A549 (cell line): ENCODE data around the gene RPA3. TPM values are rescaled to one million over a fixed set of nuclear protein-coding genes. Genes with fewer than 3 reads are reported as not detected.

Experiments
- ATAC-seq, 2 experiments: fragments of 200-7000 bp in 1 of 2; fragments of >200 bp in 1 of 2; cut with Nextera tagmentation in 1 of 2; cut with Tn5 transposase in 1 of 2; 3 replicates each; pipeline versions ENCODE4 v1.8.0 to v1.9.1; 2018 to 2020; ENCODE audit warnings: mild to moderate bottlenecking in 1 of 2, moderate library complexity in 1 of 2
- CTCF ChIA-PET: fragments of 300-600 bp; sonication (Branson Sonifier 250); formaldehyde crosslinking; extraction: SDS; loops from one replicate; lab custom pipeline; 2021; ENCODE audit warnings: antibody characterized with exemption, inconsistent platforms; lab: Yijun Ruan, JAX
- POLR2A ChIA-PET: fragments of 350-600 bp; formaldehyde crosslinking; extraction: SDS; loops from one replicate; lab custom pipeline; 2021; ENCODE audit warnings: antibody characterized with exemption, inconsistent platforms; lab: Yijun Ruan, JAX
- DNase-seq, 2 experiments: peaks; one replicate each; pipeline versions ENCODE4 v3.0.0 to v3.0.0-alpha.2; 2011 to 2016; ENCODE audit warnings: low read depth in 1 of 2, low spot score in 1 of 2
- FAIRE-seq: peaks from 2 replicates; lab custom pipeline; 2011; peaks lifted over from hg19 to GRCh38; lab: Jason Lieb, UNC
- H3K27ac ChIP-seq, 2 experiments: fragments of >200 bp; sonication (Bioruptor Twin); formaldehyde crosslinking; 3 replicates each; pipeline ENCODE4 v1.5.1; 2016 to 2017
- H3K4me1 ChIP-seq: fragments of >200 bp; sonication (Bioruptor Twin); formaldehyde crosslinking; 3 replicates; pipeline ENCODE4 v1.6.1; 2016
- H3K4me2 ChIP-seq: fragments of >200 bp; sonication (Bioruptor Twin); formaldehyde crosslinking; 3 replicates; pipeline ENCODE4 v1.6.1; 2016
- H3K4me3 ChIP-seq: fragments of >200 bp; sonication (Bioruptor Twin); formaldehyde crosslinking; 3 replicates; pipeline ENCODE4 v1.5.1; 2016
- H3K9me3 ChIP-seq: fragments of >200 bp; sonication (Bioruptor Twin); formaldehyde crosslinking; 3 replicates; pipeline ENCODE4 v1.6.1; 2016
- CBX8 ChIP-seq: fragments of 200-600 bp; sonication (generic); IDR thresholded peaks from 2 replicates; pipeline ENCODE4 v1.6.1; 2016
- CEBPB ChIP-seq, 2 experiments: fragments of >200 bp in 1 of 2; sonication (Bioruptor Twin) in 1 of 2; formaldehyde crosslinking in 1 of 2; IDR thresholded peaks; 2 replicates each; pipeline ENCODE4 v1.6.1; 2012 to 2016
- ELK1 ChIP-seq: fragments of 150-350 bp; IDR thresholded peaks from 2 replicates; pipeline ENCODE4 v1.6.1; 2014; ENCODE audit warnings: low read depth, mild to moderate bottlenecking, low read length
- EP300 ChIP-seq, 2 experiments: fragments of >200 bp; sonication (Bioruptor Twin); formaldehyde crosslinking; IDR thresholded peaks; 2 replicates in 1 of 2; 3 replicates in 1 of 2; pipeline ENCODE4 v1.6.1; 2016 to 2017
- FOSB ChIP-seq: fragments of 250-450 bp; sonication (Bioruptor Pico); IDR thresholded peaks from 2 replicates; pipeline ENCODE4 v1.5.0; 2020; ENCODE audit warnings: mild to moderate bottlenecking, moderate library complexity
- FOSL2 ChIP-seq, 2 experiments: fragments of 450-650 bp in 1 of 2; fragments of >200 bp in 1 of 2; sonication (Bioruptor Twin) in 1 of 2; formaldehyde crosslinking; IDR thresholded peaks; 2 replicates each; pipeline versions ENCODE4 v1.5.0 to v1.6.1; 2016 to 2020; ENCODE audit warnings: mild to moderate bottlenecking in 1 of 2, moderate library complexity in 1 of 2
- FOXS1 ChIP-seq: fragments of 250-450 bp; sonication (Bioruptor Pico); IDR thresholded peaks from 2 replicates; pipeline ENCODE4 v1.5.0; 2020; ENCODE audit warnings: mild to moderate bottlenecking, moderate library complexity
- MAFK ChIP-seq: fragments of 450-650 bp; IDR thresholded peaks from 2 replicates; pipeline ENCODE4 v1.6.1; 2014; ENCODE audit not compliant: partially characterized antibody
- NPAS2 ChIP-seq: fragments of 250-450 bp; sonication (Bioruptor Pico); IDR thresholded peaks from 2 replicates; pipeline ENCODE4 v1.8.0; 2022; ENCODE audit warnings: mild to moderate bottlenecking, moderate library complexity, borderline replicate concordance
- RAD21 ChIP-seq, 2 experiments: fragments of >200 bp in 1 of 2; sonication (Bioruptor Twin) in 1 of 2; formaldehyde crosslinking in 1 of 2; IDR thresholded peaks in 1 of 2; conservative IDR thresholded peaks in 1 of 2; 2 replicates in 1 of 2; 3 replicates in 1 of 2; pipeline ENCODE4 v1.6.1; 2012 to 2018; ENCODE audit warnings: inconsistent platforms in 1 of 2
- RCOR1 ChIP-seq: fragments of 150-350 bp; IDR thresholded peaks from 2 replicates; pipeline ENCODE4 v1.6.1; 2014; ENCODE audit warnings: antibody characterized with exemption, low read length, low read depth
- RFX5 ChIP-seq: fragments of 450-650 bp; IDR thresholded peaks from 2 replicates; pipeline ENCODE4 v1.7.1; 2014; ENCODE audit warnings: antibody characterized with exemption, mild to moderate bottlenecking, moderate library complexity
- RNF2 ChIP-seq: fragments of 200-600 bp; sonication (generic); IDR thresholded peaks from 2 replicates; pipeline ENCODE4 v1.6.1; 2016; ENCODE audit warnings: low read depth, mild to moderate bottlenecking, antibody characterized with exemption, moderate library complexity, borderline replicate concordance
- SMC3 ChIP-seq: fragments of >200 bp; sonication (Bioruptor Twin); formaldehyde crosslinking; IDR thresholded peaks from 3 replicates; pipeline ENCODE4 v1.6.1; 2018; ENCODE audit warnings: inconsistent platforms
- TFCP2L1 ChIP-seq: fragments of 250-450 bp; sonication (Bioruptor Pico); IDR thresholded peaks from 2 replicates; pipeline ENCODE4 v1.5.0; 2021; ENCODE audit warnings: mild to moderate bottlenecking
- TP53 ChIP-seq: fragments of 250-450 bp; sonication (Bioruptor Pico); IDR thresholded peaks from 2 replicates; pipeline ENCODE4 v1.5.0; 2021; ENCODE audit warnings: mild to moderate bottlenecking, moderate library complexity
- whole genome bisulfite sequencing: methylation state at CpG from one replicate; pipeline ENCODE4 v1.1.6; 2017; ENCODE audit errors: missing lambda C conversion rate; 5-methylcytosine and 5-hydroxymethylcytosine counted together
- polyA plus RNA-seq, 4 experiments: library from polyadenylated mRNA; depleted of rRNA in 3 of 4; stranded (reverse); fragments of >200 nt; fragmentation: RNase III in 1 of 4; extraction: RNeasy Plus Mini Kit Qiagen cat#74134 plus additional on column Dnase treatment in 1 of 4; gene quantifications; 2 replicates in 3 of 4; 3 replicates in 1 of 4; pipeline ENCODE4 v1.2.3, GENCODE V29; 2011 to 2017
- TF ChIP-seq, protein P1 (sequence below): fragments of 200-600 bp; sonication (generic); IDR thresholded peaks from 2 replicates; pipeline ENCODE4 v1.6.1; 2016; ENCODE audit warnings: antibody characterized with exemption, mild to moderate bottlenecking, moderate library complexity
- TF ChIP-seq, protein P2 (sequence below): IDR thresholded peaks from 2 replicates; pipeline ENCODE4 v1.6.1; 2012; ENCODE audit warnings: low read depth, borderline replicate concordance

The RPA3 gene
- polyA plus RNA-seq, 2 of the 4 experiments (the other 2 are of a cell fraction), result 95.1 to 129 TPM

DNA sequence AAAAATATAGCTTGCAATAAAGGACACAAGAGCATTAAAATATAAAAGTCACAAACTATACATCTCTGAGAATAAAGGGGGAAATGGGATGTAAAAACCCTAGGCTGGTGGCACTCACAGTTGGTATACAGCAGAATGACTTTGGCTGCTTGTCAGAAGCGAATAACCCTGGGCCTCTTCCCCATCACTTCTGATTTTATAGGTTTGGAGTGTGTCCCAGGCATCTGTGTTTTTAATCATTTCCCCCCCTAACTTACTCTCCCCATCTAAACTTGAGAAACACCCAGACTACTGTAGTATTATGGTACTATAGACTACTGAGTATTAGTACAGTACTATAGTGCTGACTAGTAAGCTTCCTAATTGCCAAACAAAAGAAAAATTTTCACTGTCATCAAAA is 1.8 kb upstream of the RPA3 start:
- peaks cover 19% of the 10 kb centered on the region for H3K4me1 ChIP-seq
- DNase-seq, result no peak
- 93% methylated on average over 1 of the region's 1 CpG for WGBS
- no peak for TF ChIP-seq FOXS1 (CRISPR knock-in tag)
- no peak for TF ChIP-seq ELK1
- no peak for TF ChIP-seq FOSB (CRISPR knock-in tag)
- no peak for TF ChIP-seq TFCP2L1
- TF ChIP-seq EP300 (IDR thresholded peaks at IDR 0.05), result no peak
- TF ChIP-seq, protein P1, sequence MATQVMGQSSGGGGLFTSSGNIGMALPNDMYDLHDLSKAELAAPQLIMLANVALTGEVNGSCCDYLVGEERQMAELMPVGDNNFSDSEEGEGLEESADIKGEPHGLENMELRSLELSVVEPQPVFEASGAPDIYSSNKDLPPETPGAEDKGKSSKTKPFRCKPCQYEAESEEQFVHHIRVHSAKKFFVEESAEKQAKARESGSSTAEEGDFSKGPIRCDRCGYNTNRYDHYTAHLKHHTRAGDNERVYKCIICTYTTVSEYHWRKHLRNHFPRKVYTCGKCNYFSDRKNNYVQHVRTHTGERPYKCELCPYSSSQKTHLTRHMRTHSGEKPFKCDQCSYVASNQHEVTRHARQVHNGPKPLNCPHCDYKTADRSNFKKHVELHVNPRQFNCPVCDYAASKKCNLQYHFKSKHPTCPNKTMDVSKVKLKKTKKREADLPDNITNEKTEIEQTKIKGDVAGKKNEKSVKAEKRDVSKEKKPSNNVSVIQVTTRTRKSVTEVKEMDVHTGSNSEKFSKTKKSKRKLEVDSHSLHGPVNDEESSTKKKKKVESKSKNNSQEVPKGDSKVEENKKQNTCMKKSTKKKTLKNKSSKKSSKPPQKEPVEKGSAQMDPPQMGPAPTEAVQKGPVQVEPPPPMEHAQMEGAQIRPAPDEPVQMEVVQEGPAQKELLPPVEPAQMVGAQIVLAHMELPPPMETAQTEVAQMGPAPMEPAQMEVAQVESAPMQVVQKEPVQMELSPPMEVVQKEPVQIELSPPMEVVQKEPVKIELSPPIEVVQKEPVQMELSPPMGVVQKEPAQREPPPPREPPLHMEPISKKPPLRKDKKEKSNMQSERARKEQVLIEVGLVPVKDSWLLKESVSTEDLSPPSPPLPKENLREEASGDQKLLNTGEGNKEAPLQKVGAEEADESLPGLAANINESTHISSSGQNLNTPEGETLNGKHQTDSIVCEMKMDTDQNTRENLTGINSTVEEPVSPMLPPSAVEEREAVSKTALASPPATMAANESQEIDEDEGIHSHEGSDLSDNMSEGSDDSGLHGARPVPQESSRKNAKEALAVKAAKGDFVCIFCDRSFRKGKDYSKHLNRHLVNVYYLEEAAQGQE, result no peak
- TF ChIP-seq RCOR1, result no peak
- TF ChIP-seq RNF2, result no peak
- no peak for TF ChIP-seq TP53 (CRISPR knock-in tag)
- no peak for TF ChIP-seq CBX8
- TF ChIP-seq, protein P2, sequence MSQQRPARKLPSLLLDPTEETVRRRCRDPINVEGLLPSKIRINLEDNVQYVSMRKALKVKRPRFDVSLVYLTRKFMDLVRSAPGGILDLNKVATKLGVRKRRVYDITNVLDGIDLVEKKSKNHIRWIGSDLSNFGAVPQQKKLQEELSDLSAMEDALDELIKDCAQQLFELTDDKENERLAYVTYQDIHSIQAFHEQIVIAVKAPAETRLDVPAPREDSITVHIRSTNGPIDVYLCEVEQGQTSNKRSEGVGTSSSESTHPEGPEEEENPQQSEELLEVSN, result no peak
- TF ChIP-seq RFX5, result no peak
- no peak for TF ChIP-seq MAFK
- no peak for TF ChIP-seq SMC3
- TF ChIP-seq RAD21 (conservative IDR thresholded peaks at IDR 0.05 in 1 of 2, IDR thresholded peaks at IDR 0.05 in 1 of 2), result no peak
- H3K4me2 ChIP-seq, result no peak overlapping the region
- no peak overlapping the region for H3K4me3 ChIP-seq
- ChIA-PET POLR2A (no interaction called here), CTCF (interaction anchor here (1.1 to 2.6 kb wide), 2 partner anchors 39 to 124 kb away, joined by 3 to 11 read pairs; no protein-coding TSS in a partner anchor)
- H3K27ac ChIP-seq, result peak overlapping the region in 1 of 2 experiments; percentile 21; a peak in 1 of 6 replicates
- FAIRE-seq, result no peak
- H3K9me3 ChIP-seq, result no peaks in the 10 kb centered on the region
- no peak for ATAC-seq

- peak; percentile 32 to 89; a peak in 5 of 6 replicates for ATAC-seq
- no peak overlapping the region for H3K4me3 ChIP-seq
- peak overlapping the region; percentile 35 for H3K4me2 ChIP-seq
- ChIA-PET CTCF (interaction anchor here (0.8 to 2.6 kb wide), 4 partner anchors 11 to 38 kb away, joined by 3 to 11 read pairs (median 3); no protein-coding TSS in a partner anchor), POLR2A (interaction anchor here (0.8 kb wide), 1 partner anchor 79 kb away, joined by 3 read pairs; no protein-coding TSS in a partner anchor)
- FAIRE-seq, result no peak
- DNase-seq, result peak in 1 of 2 experiments; percentile 35
- H3K4me1 ChIP-seq, result peaks cover 19% of the 10 kb centered on the region
- peak overlapping the region; percentile 12 to 30; a peak in 3 of 6 replicates for H3K27ac ChIP-seq
- WGBS, result 68% methylated on average over 2 of the region's 2 CpGs
- no peaks in the 10 kb centered on the region for H3K9me3 ChIP-seq
- no peak for TF ChIP-seq NPAS2 (CRISPR knock-in tag)
- peak; percentile 50 to 52; a peak in 2 of 4 replicates for TF ChIP-seq CEBPB (IDR thresholded peaks at IDR 0.05)
- TF ChIP-seq FOSL2 (IDR thresholded peaks at IDR 0.05), result no peak
- peak; percentile 32; the same call in 1 of the 2 replicates for TF ChIP-seq FOSL2 (CRISPR knock-in tag; IDR thresholded peaks at IDR 0.05)
Observed at GRCh38 chr7:7719236-7719635, 829 bp upstream of the RPA3 start.
